ENCODE results near the gene SAMD4A.

- no peak for TF ChIP-seq POLR2A (IDR thresholded peaks at IDR 0.05; ENCODE audit: low read depth, low read length)
- no peak for TF ChIP-seq POLR2AphosphoS5 (IDR thresholded peaks at IDR 0.05; ENCODE audit: low read depth, low read length)
- TF ChIP-seq TAF1 (IDR thresholded peaks at IDR 0.05; ENCODE audit: low read depth, low read length), result no peak
Measured at GRCh38 chr14:54550514-54550913, 16.4 kb upstream of the SAMD4A start.

Data from GM12891 (cell line).